Measurements from ENCODE around the gene GPRASP1.

The GPRASP1 gene

GRCh38 chrX:102697494-102697893, 46.2 kb downstream of the GPRASP1 start:
- no peak for DNase-seq

Measured in CD4-positive, alpha-beta T cell treated with Interleukin-4 for 1 hour (primary cell).